Immature natural killer cell (primary cell): ENCODE results near the gene CRTAC1. TPM values are rescaled to one million over a fixed set of nuclear protein-coding genes. Genes with fewer than 3 reads are reported as not detected.

ENCODE experiments used
- DNase-seq, 3 donors: peaks; one replicate each; pipeline ENCODE4 v3.0.0; 2022; ENCODE audit warnings: mixed read lengths in 1 of 3
- H3K27ac Mint-ChIP-seq, 6 donors: one replicate each; pipeline ENCODE4 v1.8.0; 2020; ENCODE audit warnings: mixed read lengths in 6 of 6, mild to moderate bottlenecking in 5 of 6, inconsistent platforms in 4 of 6, moderate library complexity in 3 of 6
- H3K27me3 Mint-ChIP-seq, 3 donors: one replicate each; pipeline ENCODE4 v1.8.0; 2020 to 2021; ENCODE audit warnings: low read depth in 3 of 3, mild to moderate bottlenecking in 3 of 3, mixed read lengths in 3 of 3, moderate library complexity in 3 of 3, inconsistent platforms in 1 of 3
- H3K36me3 Mint-ChIP-seq, 3 donors: one replicate each; pipeline ENCODE4 v1.8.0; 2020; ENCODE audit warnings: mixed read lengths in 3 of 3, inconsistent platforms in 2 of 3, mild to moderate bottlenecking in 2 of 3
- H3K4me1 Mint-ChIP-seq, 2 donors: one replicate each; pipeline ENCODE4 v1.8.0; 2020; ENCODE audit warnings: inconsistent platforms in 2 of 2, mild to moderate bottlenecking in 2 of 2, mixed read lengths in 2 of 2, moderate library complexity in 1 of 2
- H3K4me3 Mint-ChIP-seq, 5 donors: one replicate each; pipeline ENCODE4 v1.8.0; 2020; ENCODE audit warnings: mild to moderate bottlenecking in 5 of 5, mixed read lengths in 5 of 5, inconsistent platforms in 3 of 5, moderate library complexity in 3 of 5
- H3K9me3 Mint-ChIP-seq, 6 donors: one replicate each; pipeline ENCODE4 v1.8.0; 2020; ENCODE audit warnings: mild to moderate bottlenecking in 6 of 6, mixed read lengths in 6 of 6, inconsistent platforms in 4 of 6, moderate library complexity in 3 of 6
- polyA plus RNA-seq, 3 donors: library from polyadenylated mRNA; unstranded; fragments of 300-500 nt; fragmentation: Illumina TruSeq; gene quantifications; one replicate each; pipeline ENCODE4 v1.2.3, GENCODE V29; 2021

The CRTAC1 gene
- polyA plus RNA-seq, 3 donors from 2014 or later, result not detected

- peaks cover 5 to 7% of the 10 kb centered on the region in 2 donors for H3K4me1 Mint-ChIP-seq
- no peak overlapping the region for H3K27ac Mint-ChIP-seq
- no peak for DNase-seq
- H3K4me3 Mint-ChIP-seq, result no peak overlapping the region
- H3K27me3 Mint-ChIP-seq, result no peaks in the 10 kb centered on the region
- no peaks in the 10 kb centered on the region for H3K36me3 Mint-ChIP-seq
- H3K9me3 Mint-ChIP-seq, result no peaks in the 10 kb centered on the region
Observed at GRCh38 chr10:97888134-97888533, 142.3 kb downstream of the CRTAC1 start.

- no peaks in the 10 kb centered on the region for H3K9me3 Mint-ChIP-seq
- H3K4me3 Mint-ChIP-seq, result no peak overlapping the region
- no peaks in the 10 kb centered on the region for H3K36me3 Mint-ChIP-seq
- peaks cover 12 to 14% of the 10 kb centered on the region in 2 donors for H3K4me1 Mint-ChIP-seq
- H3K27me3 Mint-ChIP-seq, result peaks cover under 1 to 1% (median under 1%) of the 10 kb centered on the region in 3 donors
- H3K27ac Mint-ChIP-seq, result no peak overlapping the region
- no peak for DNase-seq
Observed at GRCh38 chr10:97887399-97887798, 143.0 kb downstream of the CRTAC1 start.

GRCh38 chr10:97886286-97886685 lies 144.1 kb downstream of the CRTAC1 start:
- no peaks in the 10 kb centered on the region for H3K36me3 Mint-ChIP-seq
- no peak for DNase-seq
- no peak overlapping the region for H3K4me3 Mint-ChIP-seq
- H3K27ac Mint-ChIP-seq, result no peak overlapping the region
- H3K9me3 Mint-ChIP-seq, result no peaks in the 10 kb centered on the region
- H3K27me3 Mint-ChIP-seq, result peaks cover 2 to 6% (median 3%) of the 10 kb centered on the region in 3 donors
- peaks cover 20 to 25% of the 10 kb centered on the region in 2 donors for H3K4me1 Mint-ChIP-seq

- Mint-ChIP-seq H3K4me1 (peaks cover 20 to 27% of the 10 kb centered on the region in 2 donors), H3K27me3 (peaks cover 2 to 11% (median 3%) of the 10 kb centered on the region in 3 donors), H3K4me3 (peak overlapping the region in 2 of 5 donors; percentile 17 to 32), H3K36me3 (no peaks in the 10 kb centered on the region), H3K27ac (peak overlapping the region in 1 of 6 donors; percentile 45), H3K9me3 (peaks cover 0 to 1% (median 0%) of the 10 kb centered on the region in 6 donors)
- DNase-seq, result no peak
Observed at GRCh38 chr10:97883092-97883485, 147.3 kb downstream of the CRTAC1 start.

GRCh38 chr10:97882142-97883091 lies 148.0 kb downstream of the CRTAC1 start:
- DNase-seq, result peak; percentile 7 to 40 (median 13)
- H3K4me3 Mint-ChIP-seq, result peak overlapping the region in 2 of 5 donors; percentile 23 to 32
- H3K27me3 Mint-ChIP-seq, result peaks cover 2 to 11% (median 3%) of the 10 kb centered on the region in 3 donors
- peak overlapping the region in 2 of 6 donors; percentile 62 to 70 for H3K27ac Mint-ChIP-seq
- H3K4me1 Mint-ChIP-seq, result peaks cover 20 to 27% of the 10 kb centered on the region in 2 donors
- peaks cover 0 to 1% (median 0%) of the 10 kb centered on the region in 6 donors for H3K9me3 Mint-ChIP-seq
- no peaks in the 10 kb centered on the region for H3K36me3 Mint-ChIP-seq

GRCh38 chr10:97880109-97880508 lies 150.3 kb downstream of the CRTAC1 start:
- Mint-ChIP-seq H3K4me3 (no peak overlapping the region), H3K27ac (no peak overlapping the region), H3K36me3 (no peaks in the 10 kb centered on the region), H3K9me3 (peaks cover 0 to 1% (median 0%) of the 10 kb centered on the region in 6 donors), H3K4me1 (peaks cover 20 to 27% of the 10 kb centered on the region in 2 donors), H3K27me3 (peaks cover 4 to 11% (median 4%) of the 10 kb centered on the region in 3 donors)
- no peak for DNase-seq

- H3K9me3 Mint-ChIP-seq, result peaks cover 0 to 1% (median 0%) of the 10 kb centered on the region in 6 donors
- H3K27me3 Mint-ChIP-seq, result peaks cover 4 to 11% (median 4%) of the 10 kb centered on the region in 3 donors
- H3K4me3 Mint-ChIP-seq, result no peak overlapping the region
- H3K36me3 Mint-ChIP-seq, result no peaks in the 10 kb centered on the region
- peak overlapping the region in 2 of 6 donors; percentile 4 to 50 for H3K27ac Mint-ChIP-seq
- DNase-seq, result no peak
- H3K4me1 Mint-ChIP-seq, result peaks cover 20 to 27% of the 10 kb centered on the region in 2 donors
Observed at GRCh38 chr10:97879241-97879640, 151.2 kb downstream of the CRTAC1 start.

GRCh38 chr10:97876402-97876801 lies 154.0 kb downstream of the CRTAC1 start:
- Mint-ChIP-seq H3K27ac (no peak overlapping the region), H3K9me3 (peaks cover 0 to 1% (median 0%) of the 10 kb centered on the region in 6 donors), H3K27me3 (peaks cover 2 to 6% (median 4%) of the 10 kb centered on the region in 3 donors), H3K4me1 (peaks cover 0 to 3% of the 10 kb centered on the region in 2 donors), H3K4me3 (no peak overlapping the region), H3K36me3 (no peaks in the 10 kb centered on the region)
- no peak for DNase-seq

- peaks cover 5 to 6% of the 10 kb centered on the region in 2 donors for H3K4me1 Mint-ChIP-seq
Observed at GRCh38 chr10:97875391-97875790, 155.0 kb downstream of the CRTAC1 start.

GRCh38 chr10:97874332-97874731 lies 156.1 kb downstream of the CRTAC1 start:
- Mint-ChIP-seq H3K9me3 (no peaks in the 10 kb centered on the region), H3K36me3 (no peaks in the 10 kb centered on the region), H3K27ac (no peak overlapping the region), H3K27me3 (peaks cover 0 to 7% (median 5%) of the 10 kb centered on the region in 3 donors), H3K4me3 (no peak overlapping the region), H3K4me1 (peaks cover 16% of the 10 kb centered on the region in 2 donors)
- DNase-seq, result no peak

More at GRCh38 chr10:97875391-97875790, 155.0 kb downstream of the CRTAC1 start:
- Mint-ChIP-seq H3K27ac (no peak overlapping the region), H3K36me3 (no peaks in the 10 kb centered on the region), H3K27me3 (peaks cover 0 to 4% (median 2%) of the 10 kb centered on the region in 3 donors), H3K4me3 (no peak overlapping the region), H3K9me3 (peaks cover 0 to 1% (median 0%) of the 10 kb centered on the region in 6 donors)
- no peak for DNase-seq

- no peak overlapping the region for H3K27ac Mint-ChIP-seq
- H3K4me1 Mint-ChIP-seq, result peaks cover 24% of the 10 kb centered on the region in 2 donors
- H3K27me3 Mint-ChIP-seq, result peaks cover 0 to 9% (median 6%) of the 10 kb centered on the region in 3 donors
- no peak overlapping the region for H3K4me3 Mint-ChIP-seq
- no peaks in the 10 kb centered on the region for H3K9me3 Mint-ChIP-seq
- no peaks in the 10 kb centered on the region for H3K36me3 Mint-ChIP-seq
- DNase-seq, result no peak
Observed at GRCh38 chr10:97873569-97873968, 156.9 kb downstream of the CRTAC1 start.

GRCh38 chr10:97870990-97871389 lies 159.4 kb downstream of the CRTAC1 start:
- Mint-ChIP-seq H3K4me1 (peaks cover 35 to 39% of the 10 kb centered on the region in 2 donors), H3K36me3 (no peaks in the 10 kb centered on the region)
- no peak for DNase-seq

GRCh38 chr10:97869091-97870042 lies 161.1 kb downstream of the CRTAC1 start:
- peak overlapping the region; percentile 84 to 93 (median 88) for H3K27ac Mint-ChIP-seq
- peaks cover 0 to 4% (median 0%) of the 10 kb centered on the region in 3 donors for H3K36me3 Mint-ChIP-seq
- H3K9me3 Mint-ChIP-seq, result no peaks in the 10 kb centered on the region
- peak overlapping the region; percentile 65 to 80 (median 78) for H3K4me3 Mint-ChIP-seq
- peaks cover 0 to 10% (median 4%) of the 10 kb centered on the region in 3 donors for H3K27me3 Mint-ChIP-seq
- H3K4me1 Mint-ChIP-seq, result peaks cover 39 to 43% of the 10 kb centered on the region in 2 donors
- DNase-seq, result peak; percentile 90 to 91 (median 90)

More at GRCh38 chr10:97870990-97871389, 159.4 kb downstream of the CRTAC1 start:
- no peak overlapping the region for H3K27ac Mint-ChIP-seq
- H3K27me3 Mint-ChIP-seq, result peaks cover 0 to 10% (median 4%) of the 10 kb centered on the region in 3 donors
- H3K4me3 Mint-ChIP-seq, result no peak overlapping the region
- no peaks in the 10 kb centered on the region for H3K9me3 Mint-ChIP-seq
